ENCODE measurements around the gene ELAVL2.

- TF ChIP-seq GATA2 (IDR thresholded peaks at IDR 0.05; ENCODE audit: low read depth, low read length), result peak; percentile 99
- peak; percentile 99 for TF ChIP-seq GATA3 (IDR thresholded peaks at IDR 0.05; ENCODE audit: low read depth, low read length)
These were observed 42.5 kb downstream of the ELAVL2 start for GRCh38 chr9:23783509-23783908.
